GM12878 (cell line): ENCODE measurements around the gene ANKS1A.

Experiments used
- CTCF ChIP-seq, 3 experiments: IDR thresholded peaks in 2 of 3; conservative IDR thresholded peaks in 1 of 3; 2 replicates each; pipeline ENCODE4 v1.5.1; 2011; ENCODE audit warnings: low read depth in 3 of 3, low read length in 3 of 3, mild to moderate bottlenecking in 3 of 3, control low read depth in 2 of 3, moderate library complexity in 2 of 3, inconsistent platforms in 1 of 3, mixed read lengths in 1 of 3; ENCODE audit not compliant: control insufficient read depth in 2 of 3, insufficient read depth in 1 of 3; ENCODE audit errors: extremely low read depth in 1 of 3
- JUND ChIP-seq: IDR thresholded peaks from 2 replicates; pipeline ENCODE4 v1.6.1; 2012; ENCODE audit warnings: low read depth, mild to moderate bottlenecking, low read length, improper control_type of control experiment, moderate library complexity
- MAX ChIP-seq: IDR thresholded peaks from 2 replicates; pipeline ENCODE4 v1.6.1; 2012; ENCODE audit warnings: low read depth, low read length, improper control_type of control experiment
- NFYA ChIP-seq: IDR thresholded peaks from 2 replicates; pipeline ENCODE4 v1.6.1; 2011; ENCODE audit warnings: low read depth, mild to moderate bottlenecking, low read length, improper control_type of control experiment, borderline replicate concordance
- POLR2AphosphoS5 ChIP-seq: IDR thresholded peaks from 2 replicates; pipeline ENCODE4 v1.6.1; 2011; ENCODE audit warnings: mild to moderate bottlenecking, low read length, inconsistent platforms
- SIX5 ChIP-seq: IDR thresholded peaks from 2 replicates; pipeline ENCODE4 v1.6.1; 2011; ENCODE audit warnings: mild to moderate bottlenecking, low read depth, low read length, moderate library complexity; ENCODE audit not compliant: severe bottlenecking
- ZZZ3 ChIP-seq: IDR thresholded peaks from 2 replicates; pipeline ENCODE4 v1.6.1; 2011; ENCODE audit warnings: low read depth; ENCODE audit not compliant: control insufficient read depth, insufficient read length
- TF ChIP-seq, protein P1 (sequence below): IDR thresholded peaks from 2 replicates; pipeline ENCODE4 v1.6.1; 2012; ENCODE audit warnings: mild to moderate bottlenecking, low read depth, low read length

DNA sequence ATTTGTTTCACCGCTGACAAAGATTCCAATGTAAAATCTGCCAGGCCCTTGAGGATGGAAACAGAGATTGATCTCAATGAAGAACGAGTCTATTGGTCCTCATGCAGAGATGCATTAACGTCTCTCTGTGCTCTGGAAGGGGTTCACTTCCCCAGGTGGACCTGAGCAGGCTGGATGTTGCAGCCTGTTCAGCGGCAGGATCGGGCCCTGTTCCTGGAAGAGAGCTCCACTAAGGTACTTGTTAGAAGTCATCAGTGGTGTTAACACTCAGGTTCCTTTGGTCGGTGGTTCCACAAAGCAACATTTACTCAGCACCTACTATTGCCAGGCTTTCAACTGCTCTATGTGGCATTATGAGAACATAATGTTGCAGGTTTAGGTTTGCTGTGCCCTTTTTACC is 144.6 kb downstream of the ANKS1A start:
- TF ChIP-seq CTCF (IDR thresholded peaks at IDR 0.05 in 2 of 3, conservative IDR thresholded peaks at IDR 0.05 in 1 of 3; ENCODE audit: control insufficient read depth in 2 of 3, extremely low read depth in 1 of 3, insufficient read depth in 1 of 3, low read depth in 3 of 3, low read length in 3 of 3): no peak
- TF ChIP-seq ZZZ3: no peak
- no peak for TF ChIP-seq POLR2AphosphoS5
- TF ChIP-seq MAX: no peak
- no peak for TF ChIP-seq SIX5
- TF ChIP-seq NFYA: no peak
- TF ChIP-seq, protein P1, sequence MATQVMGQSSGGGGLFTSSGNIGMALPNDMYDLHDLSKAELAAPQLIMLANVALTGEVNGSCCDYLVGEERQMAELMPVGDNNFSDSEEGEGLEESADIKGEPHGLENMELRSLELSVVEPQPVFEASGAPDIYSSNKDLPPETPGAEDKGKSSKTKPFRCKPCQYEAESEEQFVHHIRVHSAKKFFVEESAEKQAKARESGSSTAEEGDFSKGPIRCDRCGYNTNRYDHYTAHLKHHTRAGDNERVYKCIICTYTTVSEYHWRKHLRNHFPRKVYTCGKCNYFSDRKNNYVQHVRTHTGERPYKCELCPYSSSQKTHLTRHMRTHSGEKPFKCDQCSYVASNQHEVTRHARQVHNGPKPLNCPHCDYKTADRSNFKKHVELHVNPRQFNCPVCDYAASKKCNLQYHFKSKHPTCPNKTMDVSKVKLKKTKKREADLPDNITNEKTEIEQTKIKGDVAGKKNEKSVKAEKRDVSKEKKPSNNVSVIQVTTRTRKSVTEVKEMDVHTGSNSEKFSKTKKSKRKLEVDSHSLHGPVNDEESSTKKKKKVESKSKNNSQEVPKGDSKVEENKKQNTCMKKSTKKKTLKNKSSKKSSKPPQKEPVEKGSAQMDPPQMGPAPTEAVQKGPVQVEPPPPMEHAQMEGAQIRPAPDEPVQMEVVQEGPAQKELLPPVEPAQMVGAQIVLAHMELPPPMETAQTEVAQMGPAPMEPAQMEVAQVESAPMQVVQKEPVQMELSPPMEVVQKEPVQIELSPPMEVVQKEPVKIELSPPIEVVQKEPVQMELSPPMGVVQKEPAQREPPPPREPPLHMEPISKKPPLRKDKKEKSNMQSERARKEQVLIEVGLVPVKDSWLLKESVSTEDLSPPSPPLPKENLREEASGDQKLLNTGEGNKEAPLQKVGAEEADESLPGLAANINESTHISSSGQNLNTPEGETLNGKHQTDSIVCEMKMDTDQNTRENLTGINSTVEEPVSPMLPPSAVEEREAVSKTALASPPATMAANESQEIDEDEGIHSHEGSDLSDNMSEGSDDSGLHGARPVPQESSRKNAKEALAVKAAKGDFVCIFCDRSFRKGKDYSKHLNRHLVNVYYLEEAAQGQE: no peak
- no peak for TF ChIP-seq JUND
